Measurements from ENCODE around the gene CEP170B. TPM values are rescaled to one million over a fixed set of nuclear protein-coding genes. Genes with fewer than 3 reads are reported as not detected.
A peak's percentile ranks its signal among the peaks of the same experiment; 100 is the strongest.

The CEP170B gene
- total RNA-seq, 4 donors from 2014 or later, result 1.2 to 28.8 (median 8.3) TPM

DNA sequence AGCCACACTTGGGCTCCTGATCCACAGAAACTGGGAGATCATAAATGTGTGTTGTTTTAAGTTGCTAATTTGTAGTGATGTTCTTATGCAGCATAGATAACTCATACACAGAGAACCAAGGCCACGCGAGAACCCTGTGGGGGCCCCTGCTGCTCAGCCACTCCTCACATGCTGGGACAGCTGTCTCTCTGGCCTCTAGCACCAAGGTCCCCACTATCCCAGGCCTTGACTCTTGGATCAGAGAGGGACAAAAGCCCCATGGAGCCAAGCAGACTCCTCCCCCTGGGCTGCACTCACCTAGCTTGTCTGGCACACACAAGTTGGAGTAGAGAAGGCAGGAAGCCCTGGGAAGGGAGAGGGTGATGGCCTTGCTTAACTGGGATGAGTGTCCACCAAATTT, 70.9 kb downstream of the CEP170B start:
- H3K27ac ChIP-seq, result no peak overlapping the region
- DNase-seq, result peak; percentile 8 to 10
- H3K27me3 ChIP-seq, result no peaks in the 10 kb centered on the region
- TF ChIP-seq, protein P1, sequence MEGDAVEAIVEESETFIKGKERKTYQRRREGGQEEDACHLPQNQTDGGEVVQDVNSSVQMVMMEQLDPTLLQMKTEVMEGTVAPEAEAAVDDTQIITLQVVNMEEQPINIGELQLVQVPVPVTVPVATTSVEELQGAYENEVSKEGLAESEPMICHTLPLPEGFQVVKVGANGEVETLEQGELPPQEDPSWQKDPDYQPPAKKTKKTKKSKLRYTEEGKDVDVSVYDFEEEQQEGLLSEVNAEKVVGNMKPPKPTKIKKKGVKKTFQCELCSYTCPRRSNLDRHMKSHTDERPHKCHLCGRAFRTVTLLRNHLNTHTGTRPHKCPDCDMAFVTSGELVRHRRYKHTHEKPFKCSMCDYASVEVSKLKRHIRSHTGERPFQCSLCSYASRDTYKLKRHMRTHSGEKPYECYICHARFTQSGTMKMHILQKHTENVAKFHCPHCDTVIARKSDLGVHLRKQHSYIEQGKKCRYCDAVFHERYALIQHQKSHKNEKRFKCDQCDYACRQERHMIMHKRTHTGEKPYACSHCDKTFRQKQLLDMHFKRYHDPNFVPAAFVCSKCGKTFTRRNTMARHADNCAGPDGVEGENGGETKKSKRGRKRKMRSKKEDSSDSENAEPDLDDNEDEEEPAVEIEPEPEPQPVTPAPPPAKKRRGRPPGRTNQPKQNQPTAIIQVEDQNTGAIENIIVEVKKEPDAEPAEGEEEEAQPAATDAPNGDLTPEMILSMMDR (IDR thresholded peaks at IDR 0.05), result no peak
- TF ChIP-seq POLR2A (IDR thresholded peaks at IDR 0.05), result no peak
- H3K9me3 ChIP-seq, result no peaks in the 10 kb centered on the region
- no peak overlapping the region for H3K4me3 ChIP-seq
- no peaks in the 10 kb centered on the region for H3K36me3 ChIP-seq
- H3K4me1 ChIP-seq, result no peaks in the 10 kb centered on the region
- intact Hi-C loops (cut with DNase I; ENCODE audit: low total_unique reads), result no loop called here

DNA sequence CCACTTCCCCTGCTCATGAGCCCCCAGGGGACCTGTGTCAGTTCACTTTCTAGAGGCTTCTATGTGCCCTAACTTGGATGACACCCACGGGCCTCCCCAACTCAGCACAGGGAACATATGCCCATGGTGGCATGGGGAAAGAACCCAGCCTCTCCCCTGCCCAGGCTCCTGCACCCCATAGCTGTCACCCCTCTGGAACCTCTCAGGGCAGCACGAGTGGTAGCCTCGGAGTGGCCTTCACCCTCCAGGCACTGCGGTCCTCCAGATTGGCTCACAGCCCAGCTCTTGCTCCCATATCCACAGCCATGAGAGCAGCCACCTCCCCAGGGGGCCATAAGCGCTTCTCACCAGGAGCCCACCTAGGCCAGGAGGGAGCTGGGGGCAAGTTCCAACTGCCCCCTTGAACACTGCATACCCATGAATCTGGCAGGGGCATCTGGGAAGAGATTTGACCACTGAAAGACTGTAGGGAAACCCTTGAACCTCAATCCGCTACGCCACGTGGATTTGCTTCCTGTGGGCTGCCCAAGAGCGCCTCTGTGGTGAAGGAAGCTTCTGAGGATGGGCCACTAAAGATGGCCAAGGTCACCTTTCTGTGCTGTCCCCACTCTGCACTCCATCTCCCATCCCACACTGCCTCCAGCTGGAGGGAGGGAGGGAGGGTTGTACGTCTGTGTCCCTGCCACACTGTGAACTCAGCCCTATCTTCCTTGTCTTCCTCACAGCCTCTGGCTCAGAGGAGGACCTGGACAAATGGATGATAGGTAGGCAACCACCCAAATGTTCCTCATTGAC, 71.5 kb downstream of the CEP170B start:
- H3K27ac ChIP-seq, result no peak overlapping the region
- intact Hi-C loops (cut with DNase I; ENCODE audit: low total_unique reads), result no loop called here

DNA sequence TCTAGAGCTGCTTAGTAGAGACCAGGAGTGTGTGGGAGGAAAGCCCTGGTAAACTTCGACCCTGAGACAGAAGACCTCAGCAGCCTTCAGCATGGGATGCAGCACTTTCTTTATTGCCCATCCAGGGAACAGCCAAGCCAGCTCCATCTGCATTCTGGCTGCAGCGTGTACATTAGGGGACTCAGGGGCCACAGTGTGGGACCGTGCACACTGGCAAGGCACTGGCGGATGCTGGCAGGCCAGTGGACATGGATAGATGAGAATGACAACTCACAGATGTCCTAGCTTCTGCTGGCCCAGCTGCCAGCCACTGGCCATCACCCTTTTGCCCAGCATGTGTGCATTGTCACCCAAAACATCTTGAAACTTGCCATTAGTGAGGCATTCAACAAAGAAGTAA, 72.1 kb downstream of the CEP170B start:
- no peaks in the 10 kb centered on the region for H3K27me3 ChIP-seq
- H3K4me1 ChIP-seq, result no peaks in the 10 kb centered on the region
- intact Hi-C loops (cut with DNase I; ENCODE audit: low total_unique reads), result no loop called here
- no peaks in the 10 kb centered on the region for H3K36me3 ChIP-seq
- H3K4me3 ChIP-seq, result no peak overlapping the region
- peak; percentile 7 to 8 for DNase-seq
- no peak overlapping the region for H3K27ac ChIP-seq
- H3K9me3 ChIP-seq, result no peaks in the 10 kb centered on the region
- TF ChIP-seq, protein P1 (IDR thresholded peaks at IDR 0.05), result no peak
- TF ChIP-seq POLR2A (IDR thresholded peaks at IDR 0.05), result no peak

More for the DNA sequence above, 71.5 kb downstream of the CEP170B start:
- Histone ChIP-seq H3K27me3 (no peaks in the 10 kb centered on the region), H3K4me1 (no peaks in the 10 kb centered on the region), H3K9me3 (no peaks in the 10 kb centered on the region), H3K36me3 (no peaks in the 10 kb centered on the region), H3K4me3 (no peak overlapping the region)
- TF ChIP-seq, protein P1 (IDR thresholded peaks at IDR 0.05), result no peak
- TF ChIP-seq POLR2A (IDR thresholded peaks at IDR 0.05), result no peak
- peak; percentile 13 to 16 for DNase-seq

DNA sequence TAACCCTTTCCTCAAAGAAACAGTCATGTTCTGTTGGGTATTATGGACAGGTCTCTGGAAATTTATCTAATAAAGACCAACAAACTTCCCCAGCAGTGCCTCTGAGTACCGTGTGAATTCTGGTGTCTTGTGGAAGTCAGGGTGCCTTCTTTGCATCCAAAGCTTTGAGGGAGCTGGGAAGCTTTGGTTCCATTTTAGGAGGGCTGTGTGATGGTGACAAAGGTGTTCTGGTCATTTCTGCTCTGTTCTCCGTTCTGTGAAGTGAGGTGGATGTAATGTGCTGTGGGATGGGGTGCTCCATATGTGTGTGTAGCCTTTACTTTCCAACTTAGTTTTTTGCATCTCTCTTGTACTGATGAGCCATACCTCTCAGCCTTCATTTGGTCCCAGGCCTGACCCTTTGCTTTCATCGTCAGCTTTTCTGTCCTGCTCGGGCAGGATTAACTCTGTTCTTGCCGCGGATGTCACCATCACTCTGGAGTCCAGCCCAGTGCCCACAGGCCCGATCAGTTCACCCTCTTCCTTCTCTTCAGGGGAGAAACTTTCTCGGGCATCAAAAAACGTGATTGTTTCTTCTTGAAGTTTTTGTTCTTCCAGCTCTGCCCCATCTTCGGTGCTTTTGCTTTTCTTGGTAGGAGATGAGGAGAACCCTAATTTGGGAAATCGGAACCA, 72.8 kb downstream of the CEP170B start:
- intact Hi-C loops (cut with DNase I; ENCODE audit: low total_unique reads), result no loop called here
- no peak for TF ChIP-seq POLR2A (IDR thresholded peaks at IDR 0.05)
- TF ChIP-seq, protein P1 (IDR thresholded peaks at IDR 0.05), result no peak
- no peaks in the 10 kb centered on the region for H3K27me3 ChIP-seq
- H3K36me3 ChIP-seq, result no peaks in the 10 kb centered on the region
- DNase-seq, result peak in 1 of 2 donors; percentile 9
- H3K4me1 ChIP-seq, result no peaks in the 10 kb centered on the region
- H3K27ac ChIP-seq, result no peak overlapping the region
- H3K4me3 ChIP-seq, result no peak overlapping the region
- no peaks in the 10 kb centered on the region for H3K9me3 ChIP-seq

DNA sequence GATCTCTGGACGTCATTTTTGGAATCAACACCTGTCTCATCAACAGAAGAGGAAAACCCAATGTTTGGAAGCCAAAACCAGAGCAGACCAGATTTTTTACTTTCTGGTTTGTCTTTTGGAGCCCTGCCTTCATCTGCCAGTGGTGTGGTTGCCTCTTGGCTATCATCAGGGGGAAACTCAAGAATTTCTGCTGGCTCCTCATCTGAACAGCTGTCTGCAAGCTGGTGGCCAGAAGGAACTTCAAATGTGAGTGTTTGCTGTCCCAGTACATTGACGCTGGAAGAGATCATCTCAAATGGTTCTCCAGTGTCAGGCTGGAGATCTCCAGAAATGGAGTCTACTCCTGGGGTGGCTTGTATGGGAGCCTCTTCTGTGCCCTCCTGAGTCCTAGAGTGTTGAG, 73.4 kb downstream of the CEP170B start:
- Histone ChIP-seq H3K27me3 (no peaks in the 10 kb centered on the region), H3K27ac (no peak overlapping the region), H3K4me1 (no peaks in the 10 kb centered on the region), H3K9me3 (no peaks in the 10 kb centered on the region), H3K4me3 (no peak overlapping the region), H3K36me3 (no peaks in the 10 kb centered on the region)
- TF ChIP-seq, protein P1 (IDR thresholded peaks at IDR 0.05), result no peak
- no peak for TF ChIP-seq POLR2A (IDR thresholded peaks at IDR 0.05)
- DNase-seq, result no peak
- intact Hi-C loops (cut with DNase I; ENCODE audit: low total_unique reads), result no loop called here

All from uterus (tissue), 4 donors.